ENCODE results near the gene GGACT. TPM values are rescaled to one million over a fixed set of nuclear protein-coding genes. Genes with fewer than 3 reads are reported as not detected.

Gene GGACT
- total RNA-seq, 1 donor = 9.1 TPM

DNA sequence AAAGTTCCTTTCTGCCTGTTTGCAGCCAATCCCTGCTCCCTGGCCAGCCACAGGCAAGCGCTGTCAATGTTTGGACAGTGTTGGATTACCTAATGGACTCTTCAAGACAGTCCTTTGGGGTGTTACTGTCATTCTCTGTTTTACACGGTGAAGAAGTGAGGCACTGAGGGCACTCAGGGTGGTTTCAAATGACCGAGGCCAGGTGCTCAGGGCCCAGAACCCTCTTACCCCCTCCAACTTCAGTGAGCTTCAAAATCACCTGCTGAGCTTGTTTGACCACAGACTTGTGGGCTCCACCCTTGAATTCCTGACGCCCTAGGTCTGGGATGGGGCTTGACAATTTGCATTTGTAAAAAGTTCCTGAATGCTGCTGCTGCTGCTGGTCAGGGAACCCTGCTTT, 97.9 kb downstream of the GGACT start:
- H3K4me3 ChIP-seq (ENCODE audit: low read depth, low read length) = no peak overlapping the region
- no peak for DNase-seq (ENCODE audit: low read depth)
- TF ChIP-seq, protein P1, sequence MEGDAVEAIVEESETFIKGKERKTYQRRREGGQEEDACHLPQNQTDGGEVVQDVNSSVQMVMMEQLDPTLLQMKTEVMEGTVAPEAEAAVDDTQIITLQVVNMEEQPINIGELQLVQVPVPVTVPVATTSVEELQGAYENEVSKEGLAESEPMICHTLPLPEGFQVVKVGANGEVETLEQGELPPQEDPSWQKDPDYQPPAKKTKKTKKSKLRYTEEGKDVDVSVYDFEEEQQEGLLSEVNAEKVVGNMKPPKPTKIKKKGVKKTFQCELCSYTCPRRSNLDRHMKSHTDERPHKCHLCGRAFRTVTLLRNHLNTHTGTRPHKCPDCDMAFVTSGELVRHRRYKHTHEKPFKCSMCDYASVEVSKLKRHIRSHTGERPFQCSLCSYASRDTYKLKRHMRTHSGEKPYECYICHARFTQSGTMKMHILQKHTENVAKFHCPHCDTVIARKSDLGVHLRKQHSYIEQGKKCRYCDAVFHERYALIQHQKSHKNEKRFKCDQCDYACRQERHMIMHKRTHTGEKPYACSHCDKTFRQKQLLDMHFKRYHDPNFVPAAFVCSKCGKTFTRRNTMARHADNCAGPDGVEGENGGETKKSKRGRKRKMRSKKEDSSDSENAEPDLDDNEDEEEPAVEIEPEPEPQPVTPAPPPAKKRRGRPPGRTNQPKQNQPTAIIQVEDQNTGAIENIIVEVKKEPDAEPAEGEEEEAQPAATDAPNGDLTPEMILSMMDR (IDR thresholded peaks at IDR 0.05; ENCODE audit: insufficient read depth, low read length) = no peak

GRCh38 chr13:100485265-100485664, 103.3 kb downstream of the GGACT start:
- DNase-seq (ENCODE audit: low read depth) = no peak
- TF ChIP-seq, protein P1 (IDR thresholded peaks at IDR 0.05; ENCODE audit: insufficient read depth, low read length) = no peak
- H3K4me3 ChIP-seq (ENCODE audit: low read depth, low read length) = no peak overlapping the region

DNA sequence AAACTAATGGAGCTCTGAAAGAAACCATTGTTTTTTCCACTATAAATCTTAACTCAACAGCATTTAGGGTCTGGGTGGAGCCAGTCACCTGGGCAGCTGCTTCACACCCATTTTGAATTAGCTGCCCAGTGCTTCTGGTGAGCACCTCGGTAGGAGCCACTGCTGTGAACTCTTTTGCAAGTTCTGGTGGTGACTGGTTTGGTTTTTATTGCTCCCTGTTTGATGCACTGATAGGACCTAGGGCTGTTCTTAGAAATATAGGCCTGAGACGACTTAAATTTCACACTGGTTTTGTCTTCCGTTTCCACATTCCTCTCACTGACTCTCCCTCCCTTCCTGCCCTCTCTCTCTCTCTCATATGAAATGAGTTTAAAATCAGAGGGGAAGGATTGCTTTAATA, 103.9 kb downstream of the GGACT start:
- no peak for DNase-seq (ENCODE audit: low read depth)
- H3K4me3 ChIP-seq (ENCODE audit: low read depth, low read length) = no peak overlapping the region
- TF ChIP-seq, protein P1 (IDR thresholded peaks at IDR 0.05; ENCODE audit: insufficient read depth, low read length) = no peak

DNA sequence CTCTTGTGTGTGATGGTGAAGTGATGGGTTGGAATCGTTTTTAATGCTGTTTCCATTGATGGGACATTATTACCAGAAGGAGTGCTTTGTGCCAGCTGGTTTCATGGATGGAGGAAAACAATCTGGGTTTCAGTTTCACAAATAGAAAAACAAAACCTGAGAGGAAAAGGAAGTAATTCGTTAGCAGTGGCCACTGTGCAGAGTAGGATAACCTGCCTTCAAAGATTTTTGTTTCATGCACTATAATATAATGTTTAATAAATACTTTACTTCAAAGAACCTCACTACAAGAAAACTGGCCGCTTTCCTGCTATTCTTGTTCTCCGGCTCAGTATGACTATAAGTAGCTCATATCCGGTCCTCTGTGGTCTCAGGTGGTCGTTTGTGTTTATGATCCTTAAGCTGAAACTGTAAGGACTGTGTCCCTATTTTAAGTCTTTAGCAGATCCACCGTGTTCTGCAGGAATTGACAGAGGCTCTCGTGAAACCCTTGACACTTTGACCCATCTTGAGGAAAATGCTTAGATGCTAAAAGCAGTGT, 104.7 kb downstream of the GGACT start:
- DNase-seq (ENCODE audit: low read depth) = no peak
- TF ChIP-seq, protein P1 (IDR thresholded peaks at IDR 0.05; ENCODE audit: insufficient read depth, low read length) = no peak
- H3K4me3 ChIP-seq (ENCODE audit: low read depth, low read length) = no peak overlapping the region

- TF ChIP-seq, protein P1 (IDR thresholded peaks at IDR 0.05; ENCODE audit: insufficient read depth, low read length) = no peak
- no peak for DNase-seq (ENCODE audit: low read depth)
- H3K4me3 ChIP-seq (ENCODE audit: low read depth, low read length) = no peak overlapping the region
Observed at GRCh38 chr13:100483139-100483538, 105.5 kb downstream of the GGACT start.

- TF ChIP-seq, protein P1 (IDR thresholded peaks at IDR 0.05; ENCODE audit: insufficient read depth, low read length) = no peak
- H3K4me3 ChIP-seq (ENCODE audit: low read depth, low read length) = no peak overlapping the region
- DNase-seq (ENCODE audit: low read depth) = no peak
Observed at GRCh38 chr13:100480676-100481075, 107.9 kb downstream of the GGACT start.

Other genes starting within 250 kb of the GGACT start
- 19.5 and 23.3 TPM in 2 replicates for gene TMTC4, start 86.0 kb upstream of the GGACT start, total RNA-seq (ENCODE audit: low replicate concordance)